Smooth muscle cell of the brain vasculature (primary cell): Measurements from ENCODE around the gene SV2C.
"Not testable (repeated sequence)": the region's sequence is repeated elsewhere in the genome, so short reads cannot be mapped to it uniquely, and the experiment has no call there.

Experiments
- DNase-seq: peaks from one replicate; pipeline ENCODE4 v3.0.0-alpha.2; 2012; ENCODE audit warnings: low read depth, low spot score

Gene SV2C

GRCh38 chr5:76294573-76294972 is 211.4 kb downstream of the SV2C start:
- DNase-seq = peak; percentile 4

DNA sequence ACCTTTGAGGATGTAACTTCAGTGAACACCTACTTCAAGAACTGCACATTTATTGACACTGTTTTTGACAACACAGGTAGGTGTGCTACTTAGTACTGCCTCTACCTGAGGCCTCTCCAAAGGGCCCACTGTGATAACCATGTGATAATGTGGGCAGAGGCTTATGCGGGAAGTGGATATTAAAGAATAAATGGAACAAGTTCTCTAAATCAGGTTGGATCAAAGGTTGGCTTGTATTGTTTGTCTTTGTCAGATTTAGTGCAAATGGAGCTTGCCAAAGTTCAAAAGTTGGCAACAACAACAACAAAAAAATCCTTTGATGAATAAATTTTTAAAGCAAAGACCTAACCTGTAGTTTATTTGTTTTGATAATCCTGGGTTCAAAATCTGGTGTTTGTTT is 215.7 kb downstream of the SV2C start:
- no peak for DNase-seq

DNA sequence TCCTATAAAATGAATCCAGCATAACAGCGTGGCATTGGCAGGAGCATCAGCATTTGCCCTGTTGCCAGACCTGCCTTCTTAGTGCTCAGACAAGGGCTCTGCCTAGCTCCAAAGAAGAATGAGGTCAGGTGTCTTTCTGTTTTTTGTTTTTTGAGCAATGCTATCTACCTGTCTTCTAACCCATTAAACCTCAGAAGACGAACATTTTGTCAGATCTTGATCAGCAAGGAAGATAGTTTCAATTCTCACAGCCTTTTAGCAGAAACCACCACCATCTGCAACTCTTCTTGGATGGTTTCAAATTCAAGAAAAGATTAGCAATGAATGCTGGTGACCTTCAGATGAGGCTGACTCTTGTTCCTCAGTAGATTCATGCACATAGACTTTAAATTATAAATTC is 216.4 kb downstream of the SV2C start:
- DNase-seq = no peak

GRCh38 chr5:76301932-76302331 is 218.7 kb downstream of the SV2C start:
- DNase-seq = not testable (repeated sequence)

- not testable (repeated sequence) for DNase-seq
Observed at GRCh38 chr5:76302661-76303060, 219.5 kb downstream of the SV2C start.

- no peak for DNase-seq
Observed at GRCh38 chr5:76303921-76304320, 220.7 kb downstream of the SV2C start.

- DNase-seq = no peak
Observed at GRCh38 chr5:76305269-76305668, 222.1 kb downstream of the SV2C start.

GRCh38 chr5:76305775-76306174 is 222.6 kb downstream of the SV2C start:
- DNase-seq = no peak

DNA sequence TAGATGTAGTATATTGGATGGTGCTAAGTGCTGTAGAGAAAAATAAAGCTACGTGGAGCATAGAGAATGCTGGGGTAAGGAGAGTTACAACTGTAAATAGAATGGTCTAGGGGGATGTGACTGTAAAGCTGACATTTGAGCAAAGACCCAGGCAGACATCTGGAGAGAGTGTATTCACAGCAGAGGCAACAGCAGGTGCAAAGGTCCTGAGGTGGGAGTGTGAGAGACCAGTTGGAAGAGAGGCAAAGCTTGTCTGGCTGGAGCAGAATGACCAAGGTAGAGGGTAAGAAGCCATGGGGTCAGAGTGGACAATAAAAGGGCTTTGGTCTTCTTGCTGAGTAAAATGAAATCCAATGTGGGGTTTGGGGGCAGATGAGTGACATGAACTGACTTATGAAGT is 227.0 kb downstream of the SV2C start:
- DNase-seq = no peak

- DNase-seq = no peak
Observed at GRCh38 chr5:76312783-76313182, 229.6 kb downstream of the SV2C start.

DNA sequence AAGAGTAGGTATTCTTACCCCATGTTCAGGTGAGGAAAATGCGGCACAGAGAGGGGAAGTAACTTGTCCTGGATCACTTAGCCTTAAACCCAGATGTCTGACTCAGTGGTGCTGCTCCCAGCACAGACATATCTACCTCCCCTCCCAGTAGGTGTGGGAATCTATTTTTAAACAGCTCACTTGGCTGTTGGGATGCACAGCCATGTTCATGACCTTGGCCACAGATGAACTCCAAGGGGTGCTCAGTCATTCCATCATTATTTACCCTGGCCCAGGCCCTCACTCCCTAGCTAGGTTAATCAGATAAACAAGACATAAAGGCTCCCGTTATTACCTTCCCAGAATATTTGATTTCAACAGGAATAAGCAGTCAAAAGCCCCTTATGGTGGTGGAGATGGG is 231.5 kb downstream of the SV2C start:
- DNase-seq = no peak

DNA sequence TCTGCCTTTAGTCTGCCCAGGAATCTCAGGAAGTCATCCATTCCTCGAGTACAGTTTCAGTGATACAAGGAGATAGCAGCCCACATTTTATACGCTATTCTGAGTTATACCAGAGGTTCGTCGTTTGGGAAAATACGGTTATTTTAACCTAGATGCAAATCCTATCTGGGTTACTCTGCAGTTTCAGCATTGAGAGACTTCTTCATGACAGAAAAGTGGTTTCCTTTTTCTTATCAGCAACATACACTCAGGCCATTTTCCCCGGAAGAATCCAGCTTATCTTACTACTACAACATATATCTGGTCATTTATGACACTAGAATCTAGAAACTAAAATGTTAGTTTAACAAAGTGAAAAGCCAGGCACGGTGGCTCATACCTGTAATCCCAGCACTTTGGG is 236.5 kb downstream of the SV2C start:
- no peak for DNase-seq

DNA sequence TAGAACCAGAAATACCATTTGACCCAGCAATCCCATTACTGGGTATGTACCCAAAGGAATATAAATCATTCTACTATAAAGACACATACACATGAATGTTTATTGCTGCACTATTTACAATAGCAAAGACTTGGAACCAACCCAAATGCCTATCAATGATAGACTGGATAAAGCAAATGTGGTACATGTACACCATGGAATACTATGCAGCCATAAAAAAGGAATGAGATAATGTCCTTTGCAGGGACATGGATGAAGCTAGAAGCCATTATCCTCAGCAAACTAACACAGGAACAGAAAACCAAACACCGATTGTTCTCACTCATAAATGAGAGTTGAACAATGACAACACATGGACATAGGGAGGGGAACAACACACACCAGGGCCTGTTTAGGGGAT is 240.3 kb downstream of the SV2C start:
- DNase-seq = not testable (repeated sequence)

DNA sequence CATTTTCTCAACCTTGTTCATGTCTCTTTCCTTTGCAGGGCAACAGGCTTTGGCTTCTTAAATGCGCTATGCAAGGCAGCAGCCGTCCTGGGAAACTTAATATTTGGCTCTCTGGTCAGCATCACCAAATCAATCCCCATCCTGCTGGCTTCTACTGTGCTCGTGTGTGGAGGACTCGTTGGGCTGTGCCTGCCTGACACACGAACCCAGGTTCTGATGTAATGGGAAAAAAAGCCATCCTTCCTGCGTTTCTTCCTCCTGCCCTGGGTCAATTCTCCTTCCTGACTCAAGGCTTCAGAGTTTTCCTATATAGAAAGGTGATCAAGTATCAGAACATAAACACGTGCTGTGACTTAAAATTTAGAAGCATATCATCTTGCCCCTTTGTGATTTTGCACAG is 242.1 kb downstream of the SV2C start:
- DNase-seq = no peak

- no peak for DNase-seq
Observed at GRCh38 chr5:76325876-76326491, 242.8 kb downstream of the SV2C start.

DNA sequence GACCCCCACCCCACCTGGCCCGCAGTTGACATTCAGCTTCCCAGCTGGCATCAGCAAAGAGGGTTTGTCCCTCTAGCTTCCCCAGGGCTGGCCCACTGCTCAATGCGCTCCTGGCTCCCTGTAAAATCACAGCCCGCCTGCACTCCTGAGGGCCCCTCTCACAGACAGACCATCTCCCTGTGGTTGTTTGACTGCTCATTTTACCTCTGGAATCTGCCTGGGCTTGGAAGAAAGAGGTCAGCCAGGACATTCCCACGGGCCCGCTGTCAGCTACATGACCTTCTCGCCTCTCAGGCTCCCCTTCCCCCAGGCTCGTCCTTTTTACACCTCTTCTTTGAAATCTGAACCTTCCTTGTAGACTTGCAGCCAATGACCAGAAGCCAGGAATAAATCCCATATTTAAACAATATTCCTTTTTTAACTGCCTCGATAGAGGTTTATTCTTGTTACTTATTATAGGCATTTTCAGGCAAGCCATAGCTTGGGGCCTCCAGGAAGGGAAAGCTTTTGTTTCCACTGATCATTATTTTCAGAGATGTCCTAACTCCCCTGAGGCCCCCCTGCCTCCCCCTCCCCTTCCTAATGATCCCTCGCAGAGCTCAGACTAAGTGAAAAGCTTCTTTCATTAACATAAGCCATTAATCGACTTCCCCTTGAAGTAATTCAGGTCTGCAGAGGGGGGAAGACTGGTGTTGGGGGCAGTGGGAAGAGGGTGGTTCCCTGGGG is 243.6 kb downstream of the SV2C start:
- no peak for DNase-seq

DNA sequence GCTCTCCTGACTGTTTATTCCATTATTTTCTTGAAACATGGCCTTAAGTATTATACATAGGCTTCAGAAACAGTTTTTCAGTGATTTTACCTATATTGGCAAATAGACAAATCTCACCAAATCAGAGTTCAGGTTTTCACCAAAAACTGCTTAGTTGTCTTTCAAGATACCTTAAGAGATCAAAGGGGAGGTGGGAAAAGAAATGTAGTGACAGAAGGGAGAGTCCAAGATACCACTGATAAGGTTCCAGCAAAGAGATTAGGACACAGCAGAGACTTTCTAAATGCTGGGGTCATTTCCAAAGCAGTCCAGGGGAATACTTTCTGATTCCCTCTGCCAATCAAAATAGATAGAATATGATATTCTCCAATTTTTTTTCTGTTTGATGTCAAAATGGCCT is 246.2 kb downstream of the SV2C start:
- DNase-seq = no peak

DNA sequence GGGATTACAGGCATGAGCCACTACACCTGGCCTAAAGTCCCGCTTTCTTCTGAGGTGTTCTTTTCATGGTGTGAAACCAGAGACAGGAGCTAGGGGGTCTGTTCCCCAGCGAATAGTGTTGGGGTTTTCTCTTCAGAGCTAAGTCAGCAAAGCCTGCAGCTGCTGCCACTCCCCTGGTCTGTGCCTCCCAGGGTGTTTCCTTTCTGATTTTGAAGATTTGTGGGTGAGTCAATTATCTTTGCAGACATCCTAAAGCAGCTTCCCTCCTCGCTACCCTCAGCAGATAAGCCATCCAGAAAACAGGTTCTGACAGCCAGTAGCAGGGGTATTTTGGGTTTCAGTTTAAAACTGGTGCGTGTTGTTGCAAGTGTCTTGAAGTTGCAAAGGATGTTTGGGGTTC is 247.9 kb downstream of the SV2C start:
- DNase-seq = no peak

DNA sequence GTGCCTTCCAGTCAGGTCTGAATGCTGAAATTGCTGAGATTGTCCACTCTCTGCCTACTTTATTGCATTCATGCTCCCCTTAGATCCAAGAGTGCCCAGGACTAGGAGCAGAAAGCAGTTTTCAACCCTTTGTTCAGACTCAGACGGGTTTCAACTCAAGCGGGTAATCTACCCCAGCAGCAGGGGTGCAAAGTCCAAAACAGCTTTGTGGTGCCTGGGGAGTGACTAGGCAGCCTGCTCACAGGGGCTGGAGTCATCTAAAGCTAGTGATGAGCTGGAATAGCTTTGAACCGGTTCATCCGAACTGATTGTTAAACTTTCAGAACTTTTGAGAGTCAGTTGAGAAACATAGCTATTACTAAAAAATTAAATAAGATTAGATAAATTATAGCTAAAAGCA is 248.9 kb downstream of the SV2C start:
- DNase-seq = no peak

DNA sequence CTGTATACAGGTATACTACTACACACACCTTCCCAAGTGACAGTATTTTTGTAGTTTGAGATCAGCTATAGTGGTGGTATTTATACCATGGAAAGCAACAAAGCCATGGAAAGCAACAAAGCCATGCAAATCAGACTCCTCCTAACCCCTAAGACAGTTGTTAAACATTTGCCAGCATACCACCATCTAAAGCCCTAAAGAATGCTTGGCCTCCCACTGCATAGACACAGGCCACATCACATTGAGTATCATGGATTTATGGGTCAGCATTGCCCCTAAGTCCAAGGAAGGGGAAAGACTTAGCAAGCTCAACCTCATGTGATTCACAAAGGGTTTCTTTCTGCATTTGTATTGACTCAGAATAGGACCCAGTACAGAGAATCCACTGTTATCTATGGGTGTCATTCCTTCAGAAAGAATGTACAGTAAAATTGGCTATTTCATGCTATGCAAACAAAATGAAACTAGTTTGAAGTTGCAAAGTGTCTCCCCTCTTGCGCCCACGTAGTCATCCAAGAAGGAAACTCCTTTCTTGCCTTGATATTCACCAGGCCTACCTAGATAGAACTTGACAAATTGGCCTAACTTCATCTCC is 249.5 kb downstream of the SV2C start:
- DNase-seq = no peak

DNA sequence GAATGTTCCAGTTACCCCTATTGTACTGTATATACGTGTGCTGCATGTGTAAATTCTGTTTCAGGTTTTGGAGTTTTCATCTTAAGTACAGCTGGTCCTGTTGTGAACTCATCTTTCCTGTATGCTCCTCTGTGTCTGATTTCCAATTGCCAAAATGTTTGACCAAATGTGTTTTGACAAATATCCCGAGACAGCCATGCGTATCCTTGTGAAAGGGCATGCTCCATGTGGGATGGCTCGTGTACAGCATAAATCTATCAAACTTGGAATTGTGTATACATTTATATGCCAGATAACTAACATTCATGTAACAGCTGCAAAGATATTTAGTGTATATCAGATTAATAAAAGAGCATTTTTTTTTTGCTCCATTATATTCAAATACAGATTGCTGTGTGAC is 250.4 kb downstream of the SV2C start:
- DNase-seq = no peak

GRCh38 chr5:76334574-76334973 is 251.4 kb downstream of the SV2C start:
- no peak for DNase-seq

DNA sequence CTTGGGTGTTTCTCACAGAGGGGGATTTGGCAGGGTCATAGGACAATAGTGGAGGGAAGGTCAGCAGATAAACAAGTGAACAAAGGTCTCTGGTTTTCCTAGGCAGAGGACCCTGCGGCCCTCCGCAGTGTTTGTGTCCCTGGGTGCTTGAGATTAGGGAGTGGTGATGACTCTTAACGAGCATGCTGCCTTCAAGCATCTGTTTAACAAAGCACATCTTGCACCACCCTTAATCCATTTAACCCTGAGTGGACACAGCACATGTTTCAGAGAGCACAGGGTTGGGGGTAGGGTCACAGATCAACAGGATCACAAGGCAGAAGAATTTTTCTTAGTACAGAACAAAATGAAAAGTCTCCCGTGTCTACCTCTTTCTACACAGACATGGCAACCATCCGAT is 252.3 kb downstream of the SV2C start:
- not testable (repeated sequence) for DNase-seq
